GM12891 (cell line): ENCODE results near the gene ANXA2.

Experiments
- PAX5 ChIP-seq: IDR thresholded peaks from 2 replicates; pipeline ENCODE4 v1.6.1; 2011; ENCODE audit warnings: low read length, moderate library complexity, mild to moderate bottlenecking; ENCODE audit not compliant: insufficient read depth, severe bottlenecking
- POLR2AphosphoS5 ChIP-seq: IDR thresholded peaks from 2 replicates; pipeline ENCODE4 v1.6.1; 2011; ENCODE audit warnings: low read depth, low read length, control low read depth

GRCh38 chr15:60362321-60363086 is 35.3 kb downstream of the ANXA2 start:
- TF ChIP-seq PAX5 (no peak), POLR2AphosphoS5 (no peak)
